NCI-H460 (cell line): ENCODE measurements around the gene AKR1C2. TPM values are rescaled to one million over a fixed set of nuclear protein-coding genes. Genes with fewer than 3 reads are reported as not detected.

Source experiments
- DNase-seq: peaks from one replicate; pipeline ENCODE4 v3.0.0-alpha.2; 2016; ENCODE audit warnings: low read depth; ENCODE audit errors: extremely low read depth
- small RNA-seq, 2 experiments: library from RNA; depleted of rRNA; stranded (forward); fragments of <200 nt; gene quantifications; one replicate each; pipeline ENCODE3, GENCODE V24; 2014
- total RNA-seq: library from RNA; depleted of rRNA; stranded (reverse); fragments of >200 nt; shearing (Covaris generic); gene quantifications from 2 replicates; pipeline ENCODE4 v1.2.3, GENCODE V29; 2014; rRNA removed

AKR1C2 gene
- total RNA-seq, 1 experiment from 2014 or later, result 823 TPM

DNA sequence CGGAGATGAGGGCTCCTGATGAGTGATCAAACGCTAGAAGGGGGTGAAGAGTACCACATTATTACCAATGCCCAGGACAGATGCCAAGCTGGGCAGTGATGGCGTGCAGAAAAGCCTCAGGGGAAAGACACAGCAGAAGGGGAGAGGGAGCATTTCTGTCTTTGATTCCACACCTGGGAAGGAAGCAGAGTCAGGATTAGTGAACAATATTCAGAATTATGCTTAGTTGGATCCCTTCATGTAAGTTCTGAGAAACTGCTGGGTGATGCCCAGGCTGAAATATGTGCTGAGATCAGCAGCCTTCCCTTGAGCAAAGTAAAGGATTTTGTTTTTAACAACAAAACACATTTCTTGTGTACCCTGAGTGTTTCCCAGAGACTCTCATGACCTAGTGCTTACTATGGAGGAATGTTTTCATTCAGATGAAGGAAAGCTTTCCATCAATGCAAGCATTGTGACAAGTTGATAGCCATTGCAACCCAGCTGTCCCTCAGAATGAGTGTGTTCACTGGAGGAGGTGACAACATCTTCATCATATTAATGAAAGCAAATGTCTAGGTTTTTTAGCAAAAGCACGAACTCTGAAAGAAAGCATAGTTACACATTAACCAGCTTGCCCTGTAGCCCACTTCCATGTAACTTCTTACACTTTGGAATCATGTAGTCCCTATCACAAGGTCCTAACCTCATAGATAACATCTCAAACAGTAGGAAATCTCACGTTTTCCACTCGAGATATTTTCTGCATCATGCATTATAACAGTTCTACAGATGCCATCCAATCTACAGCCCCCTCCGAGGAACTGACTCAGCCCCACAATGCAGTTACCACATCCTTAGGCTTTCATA, 64.2 kb downstream of the AKR1C2 start:
- DNase-seq, result no peak

Small RNA genes lying within 50 kb of the gene (small RNA-seq; reads per million reads assigned to genes)
- 0 to 0.17 reads per million in 2 experiments for gene RF00096

Other genes starting within 250 kb of the AKR1C2 start
- 0.32 TPM in 1 of 2 replicates, not detected in the other for gene AKR1E2, start 177.7 kb downstream of the AKR1C2 start, total RNA-seq
- 1,075 and 1,182 TPM in 2 replicates for gene AKR1C1, start 40.4 kb downstream of the AKR1C2 start, total RNA-seq
- gene AKR1C3, start 90.6 kb upstream of the AKR1C2 start, total RNA-seq, result 818 and 909 TPM in 2 replicates
- 0.10 TPM in 1 of 2 replicates, not detected in the other for gene AKR1C8, start 181.3 kb upstream of the AKR1C2 start, total RNA-seq
- gene AKR1C4, start 193.0 kb upstream of the AKR1C2 start, total RNA-seq, result not detected in 2 replicates